Vagina (tissue), 2 donors: ENCODE data around the gene CHST9.

ENCODE experiments used
- CTCF ChIP-seq, 3 experiments: fragments of 450-650 bp in 2 of 3; fragments of 200-600 bp in 1 of 3; sonication (generic) in 1 of 3; IDR thresholded peaks; one replicate each; pipeline ENCODE4 v1.5.1; 2017 to 2019; ENCODE audit warnings: antibody characterized with exemption in 3 of 3, mild to moderate bottlenecking in 2 of 3, moderate library complexity in 2 of 3
- POLR2A ChIP-seq, 2 donors: fragments of 450-650 bp; IDR thresholded peaks; one replicate each; pipeline ENCODE4 v1.6.1; 2017; ENCODE audit warnings: antibody characterized with exemption in 2 of 2, mild to moderate bottlenecking in 2 of 2, moderate library complexity in 2 of 2
- POLR2AphosphoS5 ChIP-seq, 2 donors: sonication (generic); formaldehyde crosslinking; IDR thresholded peaks; one replicate each; pipeline ENCODE4 v1.9.0; 2017; ENCODE audit warnings: antibody characterized with exemption in 2 of 2, mild to moderate bottlenecking in 2 of 2, low read depth in 1 of 2; ENCODE audit not compliant: insufficient read depth in 1 of 2

- no peak for TF ChIP-seq CTCF (IDR thresholded peaks at IDR 0.05)
- TF ChIP-seq POLR2A (IDR thresholded peaks at IDR 0.05) = no peak
- TF ChIP-seq POLR2AphosphoS5 (IDR thresholded peaks at IDR 0.05; ENCODE audit: insufficient read depth in 1 of 2, low read depth in 1 of 2) = no peak
These were observed 789 bp upstream of the CHST9 start for GRCh38 chr18:27185897-27186296.
